Smooth muscle cell of the brain vasculature (primary cell): ENCODE results near the gene PRMT7.

ENCODE experiments used
- DNase-seq: peaks from one replicate; pipeline ENCODE4 v3.0.0-alpha.2; 2012; ENCODE audit warnings: low read depth, low spot score

The PRMT7 gene

GRCh38 chr16:68306633-68307032 is 4.2 kb upstream of the PRMT7 start:
- DNase-seq: no peak

DNA sequence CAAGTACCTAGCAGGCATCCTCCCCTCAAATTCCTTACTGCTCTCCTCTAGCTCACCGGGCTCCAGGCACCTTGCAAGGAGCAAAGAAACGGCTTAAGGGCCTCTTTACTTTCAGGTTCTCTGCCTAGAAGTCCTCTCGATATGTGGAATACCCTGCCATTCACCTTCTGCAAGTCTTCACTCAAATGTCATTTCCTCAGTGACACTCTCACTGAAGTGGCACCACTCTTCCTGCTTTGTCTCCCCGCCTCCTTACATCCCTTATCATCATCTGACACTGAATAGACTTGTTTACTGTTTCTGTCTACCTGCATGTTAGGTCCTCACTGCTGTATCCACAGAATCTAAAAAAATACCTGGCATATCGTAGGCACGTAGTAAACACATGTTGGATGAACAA is 1.0 kb upstream of the PRMT7 start:
- no peak for DNase-seq

GRCh38 chr16:68310437-68310773 is 414 bp upstream of the PRMT7 start:
- no peak for DNase-seq

DNA sequence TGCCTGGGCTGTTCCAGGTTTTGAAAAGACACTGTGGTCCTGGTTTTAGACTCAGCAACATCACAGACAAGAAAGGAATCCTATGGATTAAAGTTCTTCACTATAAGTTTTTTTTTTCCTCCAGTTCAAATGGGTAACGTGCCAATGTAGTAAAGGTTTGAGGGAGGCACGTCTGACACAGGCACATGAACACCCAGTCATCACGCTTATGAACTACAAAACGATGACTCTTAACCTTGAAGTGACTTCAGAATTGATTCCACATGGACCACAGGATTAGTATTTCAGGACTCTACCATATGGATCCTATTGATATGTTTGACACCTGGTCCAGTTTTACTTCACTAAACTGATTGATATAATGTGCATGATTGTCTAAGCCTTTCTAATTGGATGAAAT is 2.3 kb downstream of the PRMT7 start:
- no peak for DNase-seq

DNA sequence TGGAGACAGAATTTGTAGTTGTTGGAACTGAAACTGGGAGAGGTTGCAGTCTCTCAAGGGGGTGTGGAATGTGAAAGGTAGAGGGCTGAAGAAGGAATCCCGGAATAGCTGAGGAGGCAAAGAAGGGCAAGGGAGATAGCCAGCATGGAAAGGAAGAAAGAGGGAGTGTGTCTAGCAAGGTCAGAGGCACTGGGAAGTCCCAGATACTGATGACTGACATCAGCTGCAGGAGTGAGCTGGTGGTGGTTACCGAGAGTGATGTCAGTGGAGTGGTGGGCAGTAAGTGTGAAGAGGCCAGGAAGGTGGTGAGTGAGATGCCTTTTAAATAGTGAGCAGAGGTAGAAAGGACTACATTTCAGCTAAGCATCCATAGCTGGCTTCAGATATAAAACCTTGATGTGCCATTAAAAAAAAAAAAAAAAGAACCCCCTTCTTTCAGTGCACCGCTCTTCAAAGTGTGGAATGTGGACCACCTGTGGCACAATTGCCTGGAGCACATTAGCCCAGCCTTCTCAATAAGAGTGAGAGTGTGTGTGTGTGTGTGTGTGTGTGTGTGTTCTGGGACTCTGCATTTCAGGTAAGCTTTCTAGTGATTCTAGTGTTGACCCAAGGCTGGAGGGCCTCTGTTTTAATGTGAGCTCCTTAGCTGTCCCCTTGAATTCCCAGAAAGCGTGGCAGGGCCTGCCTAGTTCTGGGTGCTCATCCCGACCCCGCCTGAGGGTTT is 8.5 kb downstream of the PRMT7 start:
- DNase-seq: no peak

GRCh38 chr16:68324336-68324735 is 13.5 kb downstream of the PRMT7 start:
- no peak for DNase-seq

DNA sequence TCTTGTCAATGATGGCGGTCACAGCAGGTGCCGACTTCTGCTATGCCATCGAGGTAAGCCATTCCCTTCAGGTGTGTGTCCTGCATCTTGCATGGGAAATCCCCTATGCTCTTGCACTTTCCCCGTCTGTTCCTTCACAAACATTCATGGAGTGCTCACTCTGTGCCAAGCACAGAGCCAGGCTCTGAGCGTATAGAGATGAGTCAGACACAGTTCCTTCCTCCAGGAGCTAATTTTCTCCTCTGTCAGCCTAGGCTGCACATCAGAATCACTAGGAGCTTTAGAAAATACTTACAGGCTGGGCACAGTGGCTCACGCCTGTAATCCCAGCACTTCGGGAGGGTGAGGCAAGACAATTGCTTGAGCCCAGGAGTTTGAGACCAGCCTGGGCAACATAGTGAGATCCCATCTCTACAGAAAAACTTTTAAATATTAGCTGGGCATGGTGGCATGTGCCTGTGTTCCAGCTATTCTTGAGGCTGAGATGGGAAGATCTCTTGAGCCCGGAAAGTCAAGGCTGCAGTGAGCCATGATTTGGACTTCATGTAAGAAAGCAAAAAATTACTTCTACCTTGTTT is 14.1 kb downstream of the PRMT7 start:
- DNase-seq: no peak

- peak; percentile 69 for DNase-seq
Measured at GRCh38 chr16:68328151-68328859, 17.5 kb downstream of the PRMT7 start.

DNA sequence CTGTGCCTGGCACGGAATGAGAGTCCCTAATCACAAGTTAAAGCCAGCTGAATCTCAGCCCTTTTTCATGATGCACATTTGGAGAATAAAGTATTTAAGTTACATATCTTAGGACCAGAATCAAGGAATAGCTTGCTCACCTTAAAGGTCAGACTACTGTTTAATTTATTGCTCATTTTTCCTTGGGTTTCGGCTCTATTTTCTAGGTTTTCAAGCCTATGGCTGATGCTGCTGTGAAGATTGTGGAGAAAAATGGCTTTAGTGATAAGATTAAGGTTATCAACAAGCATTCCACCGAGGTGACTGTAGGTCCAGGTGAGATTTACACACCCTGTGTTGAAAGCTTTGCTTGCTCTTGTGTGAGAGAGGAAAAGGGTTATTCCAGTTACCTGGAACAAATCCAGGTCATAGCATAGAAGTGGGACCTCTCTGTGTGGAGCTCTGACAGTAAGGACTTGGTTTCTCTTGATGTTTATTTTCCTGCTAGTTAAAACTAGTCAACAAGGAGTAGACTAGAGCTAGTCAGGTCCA is 18.1 kb downstream of the PRMT7 start:
- no peak for DNase-seq

- no peak for DNase-seq
Measured at GRCh38 chr16:68331879-68332410, 21.1 kb downstream of the PRMT7 start.

- peak; percentile 47 for DNase-seq
Measured at GRCh38 chr16:68332411-68333121, 21.7 kb downstream of the PRMT7 start.

- no peak for DNase-seq
Measured at GRCh38 chr16:68335175-68335574, 24.4 kb downstream of the PRMT7 start.

GRCh38 chr16:68338326-68339119 is 27.7 kb downstream of the PRMT7 start:
- DNase-seq: no peak

GRCh38 chr16:68339214-68339613 is 28.4 kb downstream of the PRMT7 start:
- no peak for DNase-seq

DNA sequence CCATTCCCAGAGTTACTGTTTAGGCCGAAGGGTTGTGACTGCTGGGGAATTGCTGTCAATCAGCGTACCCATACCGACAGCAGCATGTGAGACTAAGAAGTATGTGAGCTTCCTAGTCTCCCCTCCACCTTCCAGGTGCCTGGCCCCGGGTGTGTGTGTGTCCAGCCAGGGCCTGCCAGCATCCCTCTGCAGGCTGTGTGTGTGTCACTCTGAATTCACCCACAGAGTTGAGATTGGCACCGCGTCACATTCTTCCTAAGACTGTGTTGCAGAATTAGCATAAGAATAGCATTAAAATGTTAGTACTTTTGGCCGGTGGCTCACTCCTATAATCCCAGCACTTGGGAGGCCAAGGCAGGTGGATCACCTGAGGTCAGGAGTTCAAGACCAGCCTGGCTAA is 31.8 kb downstream of the PRMT7 start:
- DNase-seq: no peak

DNA sequence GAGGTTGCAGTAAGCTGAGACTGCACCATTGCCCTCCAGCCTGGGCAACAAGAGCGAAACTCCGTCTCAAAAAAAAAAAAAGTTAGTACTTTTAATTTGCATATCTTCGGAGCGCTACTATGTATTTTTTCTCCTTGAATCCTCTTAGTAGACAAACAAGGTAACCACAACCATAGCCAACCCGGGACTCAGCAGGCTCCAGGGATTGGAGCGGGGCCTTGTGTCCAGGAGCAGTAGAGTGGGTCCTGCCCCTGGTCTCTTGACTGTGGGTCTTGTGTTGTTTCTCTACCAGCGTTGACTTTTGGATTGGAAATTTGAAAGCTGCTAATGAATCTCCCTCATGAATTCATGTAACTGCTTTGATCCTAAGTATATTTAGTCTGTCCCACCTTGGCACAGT is 32.3 kb downstream of the PRMT7 start:
- DNase-seq: no peak

- no peak for DNase-seq
Measured at GRCh38 chr16:68344252-68344651, 33.4 kb downstream of the PRMT7 start.

GRCh38 chr16:68345351-68345810 is 34.6 kb downstream of the PRMT7 start:
- no peak for DNase-seq

DNA sequence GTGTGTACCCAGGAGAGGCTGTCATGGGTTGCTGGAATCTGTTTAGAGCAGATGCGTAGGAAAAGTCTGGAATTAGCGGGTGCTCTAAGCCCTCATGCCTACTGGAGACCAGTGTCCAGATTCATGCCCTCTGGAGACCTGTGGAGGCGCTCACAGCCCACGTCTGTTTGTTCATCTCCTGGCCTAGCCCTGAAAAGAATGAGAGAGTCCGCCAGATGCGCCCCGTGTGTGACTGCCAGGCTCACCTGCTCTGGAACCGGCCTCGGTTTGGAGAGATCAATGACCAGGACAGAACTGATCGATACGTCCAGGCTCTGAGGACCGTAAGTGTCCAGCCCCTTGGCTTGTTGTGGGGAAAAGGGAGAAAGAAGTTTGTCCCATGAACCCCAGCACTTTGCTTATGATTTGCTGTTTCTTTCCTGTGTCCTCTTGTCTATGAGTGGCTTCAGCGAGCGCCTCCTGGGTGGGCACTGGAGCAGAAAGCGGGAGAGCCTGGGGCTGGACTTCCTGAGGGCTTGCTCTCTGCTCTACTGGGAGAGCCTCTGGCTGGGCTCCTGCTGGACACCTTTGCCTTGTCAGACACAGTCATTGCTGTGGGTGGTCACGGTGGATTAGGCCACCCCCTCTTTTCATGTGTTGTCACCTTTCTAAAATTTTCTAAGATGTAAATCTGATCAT is 35.3 kb downstream of the PRMT7 start:
- no peak for DNase-seq

DNA sequence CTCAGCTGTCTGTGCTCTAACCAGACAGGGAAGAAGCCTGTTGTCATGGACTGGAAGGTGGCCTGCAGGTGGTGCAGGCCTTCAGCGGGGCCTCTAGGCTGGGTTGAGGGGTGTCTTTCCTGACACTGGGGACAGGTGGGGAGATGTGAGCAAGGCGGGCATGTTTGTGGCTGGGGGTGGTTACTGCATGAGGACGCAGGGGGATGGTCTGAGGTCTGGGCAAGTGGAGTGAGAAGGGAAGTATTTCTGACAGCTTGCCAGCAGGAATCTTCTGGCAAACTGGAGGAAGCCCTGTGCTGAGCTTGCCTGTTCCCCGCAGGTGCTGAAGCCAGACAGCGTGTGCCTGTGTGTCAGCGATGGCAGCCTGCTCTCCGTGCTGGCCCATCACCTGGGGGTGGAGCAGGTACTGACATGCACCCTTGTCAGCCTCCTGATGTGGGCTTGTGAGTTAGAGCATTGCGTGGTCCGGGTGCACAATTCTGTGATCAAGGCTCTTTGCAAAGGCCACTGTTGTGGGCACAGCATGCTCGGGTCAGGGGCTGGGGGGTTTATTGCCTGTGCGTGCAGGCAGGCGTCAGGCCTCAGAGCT is 36.2 kb downstream of the PRMT7 start:
- no peak for DNase-seq
